ENCODE data around the gene UMODL1. TPM values are rescaled to one million over a fixed set of nuclear protein-coding genes. Genes with fewer than 3 reads are reported as not detected.
A peak's percentile ranks its signal among the peaks of the same experiment; 100 is the strongest.

The UMODL1 gene
- polyA plus RNA-seq, 3 donors: not detected

DNA sequence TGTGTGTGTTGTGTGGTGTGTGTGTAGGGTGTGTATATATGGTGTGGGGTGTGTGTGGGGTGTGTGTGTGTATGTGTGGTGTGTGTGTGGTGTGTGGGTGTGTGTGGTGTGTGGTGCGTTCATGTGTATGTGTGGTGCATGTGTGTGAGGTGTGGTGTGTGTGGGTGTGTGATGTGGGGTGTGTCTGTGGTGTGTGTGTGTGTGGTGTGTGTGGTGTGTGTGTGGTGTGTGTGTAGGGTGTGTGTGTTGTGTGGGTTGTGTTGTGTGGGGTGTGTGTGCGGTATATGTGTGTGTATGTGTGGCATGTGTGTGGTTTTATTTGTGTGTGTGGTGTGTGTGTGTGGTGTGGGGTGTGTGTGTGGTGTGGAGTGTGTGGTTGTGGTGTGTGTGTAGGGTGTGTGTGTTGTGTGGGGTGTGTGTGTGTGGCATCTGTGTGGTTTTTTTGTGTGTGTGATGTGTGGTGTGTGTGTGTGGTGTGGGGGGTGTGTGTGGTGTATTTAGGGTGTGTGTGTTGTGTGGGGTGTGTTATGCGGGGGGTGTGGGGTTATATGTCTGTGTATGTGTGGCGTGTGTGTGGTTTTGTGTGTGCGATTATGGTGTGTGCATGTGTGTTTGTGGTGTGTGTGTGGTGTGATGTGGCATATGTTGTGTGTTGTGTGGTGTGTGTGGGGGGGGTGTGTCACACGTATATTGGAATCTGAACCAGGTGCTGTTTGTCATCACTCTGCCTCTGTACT, 43.9 kb upstream of the UMODL1 start:
- H3K79me2 ChIP-seq (ENCODE audit: insufficient read depth, low read length): no peaks in the 10 kb centered on the region
- no peak overlapping the region for H3K4me2 ChIP-seq (replicated peaks; ENCODE audit: extremely low read depth, low read length, poor library complexity, severe bottlenecking)
- no peaks in the 10 kb centered on the region for H3K27me3 ChIP-seq (ENCODE audit: control insufficient read depth in 2 of 2, insufficient read depth in 2 of 2, low read length in 2 of 2)
- 98% methylated on average over 5 of the region's 6 CpGs for WGBS (ENCODE audit: insufficient coverage)
- H3K9ac ChIP-seq (ENCODE audit: insufficient read depth, low read length, poor library complexity, severe bottlenecking): no peak overlapping the region
- DNase-seq: no peak
- H3K9me3 ChIP-seq (replicated peaks in 1 of 2; ENCODE audit: control insufficient read depth in 1 of 2, insufficient read depth in 1 of 2, low read length in 2 of 2): no peaks in the 10 kb centered on the region
- no peaks in the 10 kb centered on the region for H3K36me3 ChIP-seq (replicated peaks in 1 of 2; ENCODE audit: control insufficient read depth in 1 of 2, insufficient read depth in 2 of 2, low read length in 2 of 2)
- peaks cover 0 to 2% (median 0%) of the 10 kb centered on the region in 7 donors for H3K9me3 Mint-ChIP-seq
- H2AFZ ChIP-seq (ENCODE audit: insufficient read depth, low read depth, low read length, poor library complexity, severe bottlenecking): no peak overlapping the region
- H3K27ac Mint-ChIP-seq: no peak overlapping the region
- TF ChIP-seq, protein P1, sequence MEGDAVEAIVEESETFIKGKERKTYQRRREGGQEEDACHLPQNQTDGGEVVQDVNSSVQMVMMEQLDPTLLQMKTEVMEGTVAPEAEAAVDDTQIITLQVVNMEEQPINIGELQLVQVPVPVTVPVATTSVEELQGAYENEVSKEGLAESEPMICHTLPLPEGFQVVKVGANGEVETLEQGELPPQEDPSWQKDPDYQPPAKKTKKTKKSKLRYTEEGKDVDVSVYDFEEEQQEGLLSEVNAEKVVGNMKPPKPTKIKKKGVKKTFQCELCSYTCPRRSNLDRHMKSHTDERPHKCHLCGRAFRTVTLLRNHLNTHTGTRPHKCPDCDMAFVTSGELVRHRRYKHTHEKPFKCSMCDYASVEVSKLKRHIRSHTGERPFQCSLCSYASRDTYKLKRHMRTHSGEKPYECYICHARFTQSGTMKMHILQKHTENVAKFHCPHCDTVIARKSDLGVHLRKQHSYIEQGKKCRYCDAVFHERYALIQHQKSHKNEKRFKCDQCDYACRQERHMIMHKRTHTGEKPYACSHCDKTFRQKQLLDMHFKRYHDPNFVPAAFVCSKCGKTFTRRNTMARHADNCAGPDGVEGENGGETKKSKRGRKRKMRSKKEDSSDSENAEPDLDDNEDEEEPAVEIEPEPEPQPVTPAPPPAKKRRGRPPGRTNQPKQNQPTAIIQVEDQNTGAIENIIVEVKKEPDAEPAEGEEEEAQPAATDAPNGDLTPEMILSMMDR (IDR thresholded peaks at IDR 0.05): no peak
- H3K4me3 ChIP-seq (replicated peaks in 1 of 3; ENCODE audit: low read depth in 2 of 3, low read length in 3 of 3): no peak overlapping the region
- intact Hi-C loops (cut with micrococcal nuclease): no loop called here
- no peak overlapping the region for H3K4me3 Mint-ChIP-seq
- H3K27me3 Mint-ChIP-seq (ENCODE audit: low read depth in 3 of 3): peaks cover 1 to 5% (median 3%) of the 10 kb centered on the region in 3 donors
- no peaks in the 10 kb centered on the region for H3K36me3 Mint-ChIP-seq
- H3K27ac ChIP-seq (ENCODE audit: low read depth in 1 of 2, low read length in 2 of 2): no peak overlapping the region
- H4K20me1 ChIP-seq (ENCODE audit: insufficient read depth, low read length): no peaks in the 10 kb centered on the region
- H3K4me1 ChIP-seq (ENCODE audit: control insufficient read depth in 1 of 2, insufficient read depth in 2 of 2, low read length in 2 of 2): peaks cover 0 to 4% of the 10 kb centered on the region in 2 donors
- H3K4me1 Mint-ChIP-seq: peaks cover 9% of the 10 kb centered on the region

- TF ChIP-seq, protein P1 (IDR thresholded peaks at IDR 0.05): no peak
- Histone ChIP-seq H3K27me3 (ENCODE audit: control insufficient read depth in 2 of 2, insufficient read depth in 2 of 2, low read length in 2 of 2) (no peaks in the 10 kb centered on the region), H3K4me3 (replicated peaks in 1 of 3; ENCODE audit: low read depth in 2 of 3, low read length in 3 of 3) (no peak overlapping the region), H3K9ac (ENCODE audit: insufficient read depth, low read length, poor library complexity, severe bottlenecking) (no peak overlapping the region), H2AFZ (ENCODE audit: insufficient read depth, low read depth, low read length, poor library complexity, severe bottlenecking) (no peak overlapping the region), H3K27ac (ENCODE audit: low read depth in 1 of 2, low read length in 2 of 2) (no peak overlapping the region), H3K79me2 (ENCODE audit: insufficient read depth, low read length) (no peaks in the 10 kb centered on the region), H3K4me1 (ENCODE audit: control insufficient read depth in 1 of 2, insufficient read depth in 2 of 2, low read length in 2 of 2) (peaks cover 0 to 4% of the 10 kb centered on the region in 2 donors), H4K20me1 (ENCODE audit: insufficient read depth, low read length) (no peaks in the 10 kb centered on the region), H3K4me2 (replicated peaks; ENCODE audit: extremely low read depth, low read length, poor library complexity, severe bottlenecking) (no peak overlapping the region), H3K9me3 (replicated peaks in 1 of 2; ENCODE audit: control insufficient read depth in 1 of 2, insufficient read depth in 1 of 2, low read length in 2 of 2) (no peaks in the 10 kb centered on the region), H3K36me3 (replicated peaks in 1 of 2; ENCODE audit: control insufficient read depth in 1 of 2, insufficient read depth in 2 of 2, low read length in 2 of 2) (no peaks in the 10 kb centered on the region)
- no peak for DNase-seq
- no peaks in the 10 kb centered on the region for H3K36me3 Mint-ChIP-seq
- no peak overlapping the region for H3K4me3 Mint-ChIP-seq
- intact Hi-C loops (cut with micrococcal nuclease): no loop called here
- peaks cover 1 to 3% (median 2%) of the 10 kb centered on the region in 3 donors for H3K27me3 Mint-ChIP-seq (ENCODE audit: low read depth in 3 of 3)
- peaks cover 0 to 2% (median 0%) of the 10 kb centered on the region in 7 donors for H3K9me3 Mint-ChIP-seq
- H3K4me1 Mint-ChIP-seq: peaks cover 9% of the 10 kb centered on the region
- peak overlapping the region in 1 of 7 donors; percentile 17 for H3K27ac Mint-ChIP-seq
- WGBS (ENCODE audit: insufficient coverage): 68% methylated on average over 19 of the region's 26 CpGs
Observed at GRCh38 chr21:42027822-42028765, 43.0 kb upstream of the UMODL1 start.
